IPS-20b (cell line): ENCODE data around the gene C1QTNF6.

ENCODE experiments used
- H3K27ac ChIP-seq: one replicate; pipeline ENCODE4 v1.5.1; 2013; ENCODE audit warnings: low read length
- H3K27me3 ChIP-seq: 2 replicates; pipeline ENCODE4 v1.6.1; 2013; ENCODE audit warnings: mild to moderate bottlenecking, low read length, inconsistent platforms; ENCODE audit not compliant: insufficient read depth
- H3K36me3 ChIP-seq: 2 replicates; pipeline ENCODE4 v1.6.1; 2013; ENCODE audit warnings: low read depth, mild to moderate bottlenecking, inconsistent platforms, low read length, moderate library complexity; ENCODE audit not compliant: insufficient read depth
- H3K4me1 ChIP-seq: 2 replicates; pipeline ENCODE4 v1.6.1; 2013; ENCODE audit warnings: mild to moderate bottlenecking, control low read depth, inconsistent platforms, low read length, moderate library complexity; ENCODE audit not compliant: insufficient read depth
- H3K4me3 ChIP-seq: 2 replicates; pipeline ENCODE4 v1.5.1; 2013; ENCODE audit warnings: mild to moderate bottlenecking, low read length, inconsistent platforms
- H3K9ac ChIP-seq: 2 replicates; pipeline ENCODE4 v1.6.1; 2013; ENCODE audit warnings: low read depth, mild to moderate bottlenecking, inconsistent platforms, low read length, moderate library complexity
- H3K9me3 ChIP-seq: 2 replicates; pipeline ENCODE4 v1.6.1; 2013; ENCODE audit warnings: mild to moderate bottlenecking, low read depth, low read length, inconsistent platforms; ENCODE audit not compliant: insufficient read depth

Gene C1QTNF6

DNA sequence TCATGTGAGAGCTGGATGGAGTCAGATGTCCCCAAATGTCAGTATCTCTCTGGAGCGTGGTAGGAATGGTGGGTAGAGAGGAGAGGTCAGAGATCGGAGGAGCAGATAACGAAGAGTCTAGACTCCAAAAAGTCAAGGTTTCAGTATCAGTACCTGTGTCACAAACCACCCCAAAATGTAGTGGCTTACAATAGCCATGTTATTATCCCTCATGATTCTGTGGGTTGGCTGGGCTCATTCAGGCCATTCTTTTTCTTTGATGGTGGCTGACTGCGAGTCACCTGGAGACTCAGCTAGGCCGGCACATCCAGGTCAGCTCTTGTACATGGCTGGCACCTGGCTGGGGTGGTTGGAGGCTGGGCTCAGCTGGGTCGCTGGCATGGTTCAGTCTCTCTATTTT, 31.5 kb upstream of the C1QTNF6 start:
- Histone ChIP-seq H3K27ac (no peak overlapping the region), H3K9me3 (no peaks in the 10 kb centered on the region), H3K36me3 (no peaks in the 10 kb centered on the region), H3K27me3 (peaks cover 10% of the 10 kb centered on the region; the same call in 1 of the 2 replicates), H3K9ac (no peak overlapping the region), H3K4me1 (no peaks in the 10 kb centered on the region), H3K4me3 (no peak overlapping the region)

DNA sequence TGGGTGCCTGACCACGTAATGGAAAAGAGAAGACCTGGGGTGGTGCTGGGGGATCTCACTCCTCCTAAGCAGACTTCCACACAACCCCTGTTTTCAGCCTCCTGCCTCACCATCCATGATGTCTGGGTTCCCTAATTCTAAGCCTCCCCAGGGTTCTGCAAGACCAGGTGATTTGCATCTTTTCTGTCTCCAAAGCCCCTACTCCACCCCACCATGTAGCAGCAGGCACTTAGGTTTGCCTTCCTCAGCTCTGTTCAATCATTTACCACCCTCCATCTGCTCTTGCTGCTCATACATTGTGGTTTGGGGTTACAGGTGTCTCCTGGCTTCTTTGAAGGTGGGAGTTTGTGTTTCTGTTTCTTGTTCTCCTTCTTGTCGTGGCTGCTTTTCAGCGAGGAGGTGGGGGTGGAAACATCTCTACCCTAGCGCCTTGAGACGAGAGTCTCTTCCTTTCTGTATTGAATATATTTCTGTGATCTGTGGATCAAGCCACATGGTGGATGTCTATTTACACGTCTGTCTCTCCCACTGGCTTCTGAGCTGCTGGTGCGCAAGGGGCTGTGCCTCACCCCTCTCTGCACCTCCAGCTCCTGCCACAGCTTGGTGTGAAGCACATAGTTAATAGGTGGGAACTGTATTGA, 30.8 kb upstream of the C1QTNF6 start:
- H3K9me3 ChIP-seq = no peaks in the 10 kb centered on the region
- H3K9ac ChIP-seq = no peak overlapping the region
- no peak overlapping the region for H3K27ac ChIP-seq
- H3K4me1 ChIP-seq = no peaks in the 10 kb centered on the region
- H3K4me3 ChIP-seq = no peak overlapping the region
- no peaks in the 10 kb centered on the region for H3K36me3 ChIP-seq
- peaks cover 10% of the 10 kb centered on the region; the same call in 1 of the 2 replicates for H3K27me3 ChIP-seq

DNA sequence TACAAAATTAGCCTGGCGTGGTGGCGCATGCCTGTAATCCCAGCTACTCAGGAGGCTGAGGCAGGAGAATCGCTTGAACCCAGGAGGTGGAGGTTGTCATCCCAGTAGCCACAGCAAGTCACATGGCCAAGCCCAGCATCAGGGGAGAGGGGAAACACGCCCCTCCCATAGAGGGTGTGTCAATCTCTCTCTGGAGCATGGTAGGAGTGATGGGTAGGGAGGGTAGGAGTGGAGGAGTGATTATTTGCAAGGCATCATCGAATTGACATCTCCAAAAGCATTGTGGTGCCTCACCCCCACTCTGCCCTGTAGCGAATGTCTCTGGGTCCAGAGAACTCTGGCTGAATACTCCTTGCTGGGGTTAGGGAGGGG, 30.3 kb upstream of the C1QTNF6 start:
- Histone ChIP-seq H3K36me3 (no peaks in the 10 kb centered on the region), H3K27ac (no peak overlapping the region), H3K9me3 (no peaks in the 10 kb centered on the region), H3K27me3 (peaks cover 10% of the 10 kb centered on the region; the same call in 1 of the 2 replicates), H3K4me3 (no peak overlapping the region), H3K9ac (no peak overlapping the region), H3K4me1 (no peaks in the 10 kb centered on the region)

DNA sequence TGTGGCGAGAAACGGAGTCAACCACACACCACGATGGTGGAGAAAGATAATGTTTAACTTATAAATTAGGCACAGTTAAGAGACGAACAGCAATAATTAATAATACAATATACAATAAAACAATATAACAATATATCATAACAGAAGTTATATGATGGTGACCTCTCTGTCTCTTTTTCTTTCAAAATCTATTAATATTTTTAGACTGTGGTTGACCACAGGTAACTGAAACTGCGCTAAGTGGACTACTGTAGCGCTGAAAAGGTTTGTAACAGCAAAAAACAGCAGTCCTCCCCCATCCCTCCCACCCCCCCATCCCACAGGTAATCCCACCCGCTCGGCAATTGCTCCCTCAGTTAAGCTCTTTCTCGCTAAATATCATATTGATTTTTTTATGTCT, 27.8 kb upstream of the C1QTNF6 start:
- Histone ChIP-seq H3K9ac (no peak overlapping the region), H3K27me3 (peaks cover 28% of the 10 kb centered on the region), H3K9me3 (no peaks in the 10 kb centered on the region), H3K4me1 (no peaks in the 10 kb centered on the region; the same call in 1 of the 2 replicates), H3K4me3 (no peak overlapping the region), H3K36me3 (no peaks in the 10 kb centered on the region), H3K27ac (no peak overlapping the region)

DNA sequence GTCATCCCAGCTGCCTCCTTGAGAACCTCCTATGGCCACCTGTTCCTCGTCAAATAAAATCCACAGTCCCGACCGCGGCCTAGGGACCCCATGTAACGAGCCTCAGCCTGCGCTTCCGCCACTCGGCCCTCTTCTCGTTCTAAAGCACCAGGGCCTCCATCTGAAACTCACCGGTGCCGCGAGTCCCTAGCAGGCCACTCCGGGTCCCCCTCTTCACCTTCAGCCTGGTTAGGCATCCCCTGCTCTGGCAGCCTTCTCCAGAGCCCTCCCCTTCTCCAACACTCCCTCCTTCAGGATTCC, 26.6 kb upstream of the C1QTNF6 start:
- H3K9me3 ChIP-seq = no peaks in the 10 kb centered on the region
- no peaks in the 10 kb centered on the region; the same call in 1 of the 2 replicates for H3K4me1 ChIP-seq
- H3K27ac ChIP-seq = no peak overlapping the region
- peaks cover 28% of the 10 kb centered on the region for H3K27me3 ChIP-seq
- H3K36me3 ChIP-seq = no peaks in the 10 kb centered on the region
- no peak overlapping the region for H3K9ac ChIP-seq
- H3K4me3 ChIP-seq = no peak overlapping the region

DNA sequence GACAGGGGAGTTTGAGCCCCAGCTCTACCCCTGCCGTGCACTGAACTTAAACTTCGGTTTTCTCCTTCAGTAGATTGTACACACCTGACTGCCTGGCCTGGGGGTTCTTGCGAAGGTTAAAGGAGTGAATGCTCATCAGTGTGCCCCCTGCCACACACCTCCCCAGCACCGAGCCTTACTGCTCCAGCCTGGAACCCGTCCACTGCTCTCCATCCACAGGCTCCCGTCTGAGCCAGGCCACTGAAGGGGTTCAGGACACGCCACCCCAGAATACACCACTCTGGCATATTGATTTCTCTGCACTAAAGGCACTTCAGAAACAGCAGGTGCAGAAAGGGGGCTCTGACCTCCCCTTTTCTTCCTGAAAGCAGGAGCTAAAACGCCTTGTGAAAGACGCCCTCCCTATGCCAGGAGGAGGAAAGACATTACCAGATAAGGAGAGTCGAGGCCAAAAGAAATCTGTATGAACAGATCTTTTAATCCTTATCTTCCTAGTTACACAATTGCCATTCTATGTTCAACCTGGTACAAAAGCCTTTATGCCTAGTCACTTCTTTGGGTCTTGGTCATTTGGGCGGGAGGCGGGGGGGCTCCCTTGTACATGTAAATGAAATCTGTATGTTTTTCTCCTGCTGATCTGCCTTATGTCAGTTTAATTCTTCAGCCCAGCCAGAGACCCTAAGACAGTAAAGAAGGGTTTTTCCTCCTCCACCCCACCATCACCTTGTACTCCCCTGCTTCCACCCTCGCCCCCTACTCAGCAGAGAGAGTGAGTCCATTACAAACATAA, 26.1 kb upstream of the C1QTNF6 start:
- Histone ChIP-seq H3K9me3 (no peaks in the 10 kb centered on the region), H3K4me3 (no peak overlapping the region)

DNA sequence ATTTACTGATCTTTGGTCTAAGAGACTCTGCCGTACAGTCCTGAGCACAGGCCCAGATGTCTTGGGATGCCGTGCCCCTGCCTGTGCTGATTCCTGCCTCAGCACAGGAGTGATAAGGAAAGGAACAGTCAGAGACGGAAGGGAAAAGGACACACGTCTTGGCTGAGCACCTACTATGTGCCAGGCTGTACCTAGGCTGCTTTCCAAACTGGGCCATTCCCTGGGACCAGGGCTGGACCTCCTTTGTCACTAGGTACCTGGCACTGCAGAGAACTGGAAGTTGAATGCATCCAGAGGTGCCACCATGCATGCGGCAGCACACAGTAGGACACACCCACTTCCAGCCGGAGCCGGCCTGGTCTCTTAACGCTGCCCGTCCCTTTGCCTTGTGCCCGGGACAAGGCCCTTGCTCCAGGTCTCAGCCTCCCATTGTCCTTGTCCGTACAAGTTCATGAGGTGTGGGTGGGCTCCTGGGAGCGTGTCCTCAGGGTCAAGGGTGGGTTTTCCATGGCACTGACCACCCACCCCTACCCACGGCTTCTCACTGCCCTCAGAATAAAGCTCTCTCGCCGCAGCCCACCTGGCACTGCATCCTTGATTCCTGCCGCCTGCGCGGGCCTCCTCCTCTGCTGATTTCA, 25.3 kb upstream of the C1QTNF6 start:
- Histone ChIP-seq H3K9me3 (no peaks in the 10 kb centered on the region), H3K27me3 (peaks cover 18% of the 10 kb centered on the region), H3K27ac (no peak overlapping the region), H3K4me1 (no peaks in the 10 kb centered on the region; the same call in 1 of the 2 replicates), H3K4me3 (no peak overlapping the region), H3K9ac (no peak overlapping the region), H3K36me3 (no peaks in the 10 kb centered on the region)

More for the DNA sequence above, 26.1 kb upstream of the C1QTNF6 start:
- Histone ChIP-seq H3K27ac (no peak overlapping the region), H3K27me3 (peaks cover 23% of the 10 kb centered on the region), H3K36me3 (no peaks in the 10 kb centered on the region), H3K4me1 (no peaks in the 10 kb centered on the region; the same call in 1 of the 2 replicates), H3K9ac (no peak overlapping the region)

DNA sequence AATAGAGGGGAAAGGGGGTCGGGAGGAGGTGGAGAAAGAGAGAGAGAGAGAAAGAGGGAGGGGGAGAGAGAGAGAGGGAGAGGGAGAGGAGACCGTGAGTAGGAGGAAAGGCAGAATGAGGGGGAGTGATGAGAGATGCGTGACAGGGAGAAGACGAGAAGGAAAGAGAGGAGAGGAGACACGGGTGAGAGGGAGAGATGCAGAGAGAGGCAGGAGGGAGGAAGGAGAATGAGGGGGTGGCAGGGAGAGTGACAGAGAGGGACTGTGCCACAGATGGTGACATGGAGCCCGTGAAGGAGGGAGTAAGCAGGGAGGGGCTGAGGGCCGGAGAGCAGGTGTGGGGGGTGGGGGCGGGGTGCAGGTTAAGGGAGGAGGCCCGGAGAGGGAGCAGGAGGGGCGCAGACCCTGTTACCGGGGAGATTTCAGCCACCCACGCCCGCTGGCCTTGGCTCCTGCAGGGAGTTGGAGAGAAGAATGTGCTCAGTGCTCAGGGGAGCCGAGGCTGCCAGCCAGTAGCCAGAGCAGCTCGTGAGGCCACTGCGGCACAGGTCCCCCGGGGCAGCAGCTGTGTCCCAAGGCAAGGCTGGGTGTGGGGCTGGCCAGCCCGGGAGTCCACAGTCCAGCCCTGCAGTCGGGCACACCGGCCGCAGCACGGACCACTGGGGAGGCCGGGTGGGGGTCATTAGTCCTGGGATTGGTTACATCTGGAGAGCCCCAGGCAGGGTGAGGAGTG, 24.3 kb upstream of the C1QTNF6 start, which contains the start of gene SSTR3:
Gene SSTR3 (minus strand): TSS at position 304 of the 733 bp plus-strand sequence. CDS start 4,674 bp downstream, outside the sequence.
- Histone ChIP-seq H3K27me3 (peaks cover 18% of the 10 kb centered on the region), H3K4me1 (no peaks in the 10 kb centered on the region; the same call in 1 of the 2 replicates), H3K9me3 (no peaks in the 10 kb centered on the region), H3K36me3 (no peaks in the 10 kb centered on the region), H3K27ac (no peak within 1 kb of the TSS), H3K4me3 (peak within 1 kb of the TSS; percentile 58; the same call in 1 of the 2 replicates), H3K9ac (peak within 1 kb of the TSS; percentile 20; the same call in 1 of the 2 replicates)

DNA sequence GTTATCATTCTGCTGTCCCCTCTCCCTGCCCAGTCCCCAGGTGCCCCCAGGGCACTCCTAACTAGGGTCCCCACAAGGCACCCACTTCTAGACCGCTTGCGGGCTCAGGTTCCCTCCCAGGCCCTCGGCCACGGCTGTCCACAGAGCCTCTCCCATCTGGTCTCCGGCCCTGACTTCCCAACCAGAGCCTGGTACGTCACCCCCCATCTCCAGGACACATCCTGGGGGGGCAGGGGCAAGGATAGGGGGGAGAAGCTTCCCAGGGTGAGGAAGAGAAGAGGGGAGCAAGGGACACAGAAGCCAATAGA, 23.8 kb upstream of the C1QTNF6 start:
- Histone ChIP-seq H3K27me3 (peaks cover 18% of the 10 kb centered on the region), H3K4me1 (no peaks in the 10 kb centered on the region; the same call in 1 of the 2 replicates), H3K9me3 (no peaks in the 10 kb centered on the region), H3K4me3 (peak overlapping the region; percentile 58; the same call in 1 of the 2 replicates), H3K9ac (no peak overlapping the region; the same call in 1 of the 2 replicates), H3K36me3 (no peaks in the 10 kb centered on the region), H3K27ac (no peak overlapping the region)

DNA sequence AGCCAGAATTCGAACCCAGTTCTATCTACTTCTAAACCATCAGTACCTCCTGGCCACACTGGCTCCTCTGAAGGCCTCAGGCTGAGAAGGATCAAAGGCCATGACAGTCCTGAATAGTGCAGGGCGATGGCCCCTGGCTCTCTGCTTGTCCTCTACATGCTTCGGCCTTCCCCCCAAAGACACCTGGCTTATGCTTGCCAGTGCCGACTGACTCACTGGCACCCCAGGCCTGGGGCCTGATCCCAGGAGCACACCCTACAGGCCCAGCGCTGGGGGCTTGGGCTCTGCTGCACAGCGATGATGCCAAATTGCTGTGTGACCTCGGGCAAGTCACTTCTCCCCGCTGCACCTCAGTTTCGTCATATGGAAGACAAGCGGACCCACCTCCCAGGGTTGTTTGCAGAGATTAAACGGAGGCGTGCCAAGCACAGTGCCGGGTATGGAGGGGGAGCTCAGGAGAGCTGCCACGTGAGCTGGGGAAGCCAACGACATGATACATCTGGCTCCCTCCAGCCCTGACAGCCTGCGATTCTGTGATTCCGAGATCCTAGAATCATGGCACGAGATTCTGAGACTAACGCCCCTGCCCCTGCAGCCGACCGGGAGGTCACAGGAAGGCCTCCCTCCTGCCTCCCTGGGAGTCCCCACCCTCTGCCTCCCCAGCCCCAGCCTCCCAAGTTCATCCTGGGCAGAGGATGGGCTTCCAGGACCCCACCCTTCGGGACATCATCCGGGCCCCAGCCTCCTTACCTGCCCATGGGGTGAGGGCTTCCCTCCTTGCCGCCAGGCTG, 23.2 kb upstream of the C1QTNF6 start:
- H3K4me3 ChIP-seq = no peak overlapping the region
- H3K36me3 ChIP-seq = no peaks in the 10 kb centered on the region
- no peaks in the 10 kb centered on the region; the same call in 1 of the 2 replicates for H3K4me1 ChIP-seq
- H3K9ac ChIP-seq = no peak overlapping the region
- no peaks in the 10 kb centered on the region for H3K9me3 ChIP-seq
- peaks cover 18% of the 10 kb centered on the region for H3K27me3 ChIP-seq
- no peak overlapping the region for H3K27ac ChIP-seq
